HepG2 (cell line): ENCODE results near the gene KCNT1. TPM values are rescaled to one million over a fixed set of nuclear protein-coding genes. Genes with fewer than 3 reads are reported as not detected.

ENCODE experiments used
- ATAC-seq: fragments of 200-7000 bp; cut with Tn5 transposase; 3 replicates; pipeline ENCODE4 v1.9.1; 2020; ENCODE audit warnings: mild to moderate bottlenecking, moderate library complexity
- BruUV-seq: library from RNA; stranded (reverse); fragments of 400-500 nt; replicated peaks from 2 replicates; lab custom pipeline; 2021; lab: Mats Ljungman, UMichigan
- CTCF ChIA-PET: fragments of 300-600 bp; formaldehyde crosslinking; extraction: SDS; loops from one replicate; lab custom pipeline; 2021; ENCODE audit warnings: low total read pairs, inconsistent platforms, low intra/inter-chr PET ratio; lab: Yijun Ruan, JAX
- POLR2A ChIA-PET: fragments of 350-600 bp; sonication (Branson Sonifier 250); formaldehyde crosslinking; loops from one replicate; lab custom pipeline; 2020; ENCODE audit warnings: antibody characterized with exemption, inconsistent platforms; lab: Yijun Ruan, JAX
- DNase-seq: peaks from one replicate; pipeline ENCODE4 v3.0.0-alpha.2; 2015; ENCODE audit warnings: low spot score
- FAIRE-seq: peaks from 3 replicates; lab custom pipeline; 2011; peaks lifted over from hg19 to GRCh38; lab: Jason Lieb, UNC
- H2AFZ ChIP-seq: one replicate; pipeline ENCODE4 v1.6.1; 2011; ENCODE audit warnings: low read length, inconsistent platforms
- H3K27ac ChIP-seq: fragments of 300-600 bp; 3 replicates; pipeline ENCODE4 v1.8.0; 2011; ENCODE audit warnings: mixed run types, mild to moderate bottlenecking, mixed read lengths, low read length, inconsistent platforms; ENCODE audit not compliant: insufficient read depth; ENCODE audit errors: extremely low read length
- H3K27me3 ChIP-seq, 2 experiments: fragments of 200-600 bp in 1 of 2; 2 replicates in 1 of 2; 3 replicates in 1 of 2; pipeline versions ENCODE4 v1.6.0 to v1.8.0; 2011; ENCODE audit warnings: low read length in 2 of 2, mild to moderate bottlenecking in 2 of 2, moderate library complexity in 2 of 2, inconsistent platforms in 1 of 2; ENCODE audit not compliant: insufficient read depth in 2 of 2, control insufficient read depth in 1 of 2
- H3K36me3 ChIP-seq, 2 experiments: fragments of 200-600 bp in 1 of 2; replicated peaks in 1 of 2; 2 replicates in 1 of 2; 3 replicates in 1 of 2; pipeline versions ENCODE4 v1.5.1 to v1.8.0; 2011; ENCODE audit warnings: low read length in 2 of 2, inconsistent platforms in 1 of 2; ENCODE audit not compliant: insufficient read depth in 2 of 2, control insufficient read depth in 1 of 2
- H3K4me1 ChIP-seq: 2 replicates; pipeline ENCODE4 v1.5.1; 2012; ENCODE audit warnings: low read length, inconsistent platforms; ENCODE audit not compliant: insufficient read depth
- H3K4me2 ChIP-seq: 2 replicates; pipeline ENCODE4 v1.6.0; 2011; ENCODE audit warnings: low read depth, low read length, inconsistent platforms
- H3K4me3 ChIP-seq, 3 experiments: fragments of 200-600 bp in 1 of 3; sonication (generic), shearing (Covaris generic) in 1 of 3; replicated peaks in 1 of 3; 2 replicates each; pipeline ENCODE4 v1.5.1; 2011 to 2016; ENCODE audit warnings: low read length in 3 of 3, inconsistent platforms in 2 of 3, low read depth in 2 of 3, mild to moderate bottlenecking in 2 of 3, control low read depth in 1 of 3, mixed read lengths in 1 of 3; ENCODE audit not compliant: insufficient read depth in 1 of 3
- H3K79me2 ChIP-seq: one replicate; pipeline ENCODE4 v1.6.1; 2011; ENCODE audit warnings: low read length, inconsistent platforms; ENCODE audit not compliant: insufficient read depth
- H3K9ac ChIP-seq: 2 replicates; pipeline ENCODE4 v1.6.0; 2011; ENCODE audit warnings: mild to moderate bottlenecking, low read depth, low read length, inconsistent platforms; ENCODE audit not compliant: insufficient read depth
- H3K9me3 ChIP-seq: 2 replicates; pipeline ENCODE4 v1.5.1; 2012; ENCODE audit warnings: mild to moderate bottlenecking, low read length
- H4K20me1 ChIP-seq: 2 replicates; pipeline ENCODE4 v1.6.0; 2011; ENCODE audit warnings: inconsistent platforms, mild to moderate bottlenecking, low read length, moderate library complexity; ENCODE audit not compliant: insufficient read depth
- CCAR2 ChIP-seq: fragments of 200-400 bp; formaldehyde crosslinking; optimal IDR thresholded peaks from 2 replicates; pipeline ENCODE3; 2018; ENCODE audit warnings: low read depth, mild to moderate bottlenecking, low read length, moderate library complexity
- JARID2 ChIP-seq: sonication (generic); formaldehyde crosslinking; IDR thresholded peaks from 2 replicates; pipeline ENCODE4 v1.8.1; 2023; ENCODE audit warnings: missing genetic modification reagents, inconsistent platforms; ENCODE audit not compliant: insufficient replicate concordance
- KLF9 ChIP-seq: IDR thresholded peaks from 2 replicates; pipeline ENCODE4 v1.6.1; 2016; ENCODE audit warnings: low read depth
- MYNN ChIP-seq: sonication (generic); formaldehyde crosslinking; IDR thresholded peaks from 2 replicates; pipeline ENCODE4 v1.4.0; 2020; ENCODE audit warnings: mild to moderate bottlenecking, low read depth, missing genetic modification reagents
- SAP130 ChIP-seq: IDR thresholded peaks from 2 replicates; pipeline ENCODE4 v1.6.1; 2016; ENCODE audit warnings: low read depth
- ZC3H4 ChIP-seq: sonication (generic); formaldehyde crosslinking; IDR thresholded peaks from 2 replicates; pipeline ENCODE4 v1.4.0; 2020; ENCODE audit warnings: missing genetic modification reagents, borderline replicate concordance
- ZNF780A ChIP-seq: sonication (generic); formaldehyde crosslinking; IDR thresholded peaks from 2 replicates; pipeline ENCODE4 v1.8.0; 2022; ENCODE audit warnings: mild to moderate bottlenecking, missing genetic modification reagents, moderate library complexity
- WGBS: methylation state at CpG from one replicate; pipeline ENCODE4 v1.1.6; 2017; ENCODE audit warnings: low lambda C conversion rate; 5-methylcytosine and 5-hydroxymethylcytosine counted together
- in situ Hi-C: cut with HindIII; loops from 2 replicates; pipeline ENCODE4 v1.10.0; 2017; ENCODE audit warnings: low pct_unique_long_range_greater_than_20kb; ENCODE audit not compliant: extremely low pct_ligation_motif_present
- intact Hi-C: fragments of 100-400 bp; cut with micrococcal nuclease; formaldehyde crosslinking; loops from one replicate; pipeline ENCODE4 v1.10.0; 2022; ENCODE audit not compliant: unreplicated experiment
- polyA plus RNA-seq, 8 experiments: library from polyadenylated mRNA; depleted of rRNA in 3 of 8; stranded (reverse) in 7 of 8; unstranded in 1 of 8; fragments of >200 nt; fragmentation: Illumina TruSeq in 4 of 8; extraction: Trizol in 4 of 8; gene quantifications; 2 replicates each; pipeline versions ENCODE4 v1.2.1 to v1.2.3, GENCODE V29; 2011 to 2016; ENCODE audit warnings: low read depth in 4 of 8, missing spikeins in 1 of 8, mixed read lengths in 1 of 8; ENCODE audit not compliant: insufficient read depth in 1 of 8
- total RNA-seq, 5 experiments: library from RNA; depleted of rRNA; stranded (reverse); fragments of >200 nt; fragmentation: Illumina TruSeq; extraction: Trizol; gene quantifications; 2 replicates each; pipeline ENCODE4 v1.2.3, GENCODE V29; 2016; ENCODE audit warnings: low read depth in 1 of 5
- TF ChIP-seq, protein P1 (sequence below): sonication (generic); formaldehyde crosslinking; IDR thresholded peaks from 2 replicates; pipeline ENCODE4 v1.4.0; 2020; ENCODE audit warnings: missing genetic modification reagents, borderline replicate concordance
- TF ChIP-seq, protein P2 (sequence below), 2 experiments: sonication (generic) in 1 of 2; formaldehyde crosslinking in 1 of 2; IDR thresholded peaks; 2 replicates each; pipeline versions ENCODE4 v1.6.1 to v1.9.0; 2014 to 2022; ENCODE audit warnings: antibody characterized with exemption in 1 of 2, borderline replicate concordance in 1 of 2, inconsistent platforms in 1 of 2, low read depth in 1 of 2, missing genetic modification reagents in 1 of 2

The KCNT1 gene
- total and polyA plus RNA-seq, 2 of the 13 experiments (the other 11 are each of a cell fraction or from before 2014, with no cell fraction given) = not detected

DNA sequence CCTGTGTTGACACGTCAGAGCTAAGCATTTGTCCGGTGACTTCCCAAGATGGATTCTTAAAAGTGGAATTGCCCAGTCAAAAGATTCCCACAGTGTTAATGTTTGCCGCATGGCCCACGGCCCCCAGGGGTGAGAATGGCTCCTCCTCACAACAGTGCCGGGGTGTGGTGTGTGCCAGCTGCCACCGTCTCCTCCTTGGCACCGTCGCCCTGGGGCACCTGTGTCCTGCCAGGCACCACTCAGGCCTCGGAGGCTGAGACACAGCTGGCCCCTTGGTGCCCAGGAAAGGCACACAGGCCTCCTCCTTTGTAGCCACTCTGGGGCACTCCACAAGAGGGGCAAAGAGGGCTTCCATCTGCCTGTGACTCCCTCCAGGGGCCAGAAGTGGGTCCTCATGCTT lies 4.3 kb downstream of the KCNT1 start (continued):
- TF ChIP-seq, protein P1, sequence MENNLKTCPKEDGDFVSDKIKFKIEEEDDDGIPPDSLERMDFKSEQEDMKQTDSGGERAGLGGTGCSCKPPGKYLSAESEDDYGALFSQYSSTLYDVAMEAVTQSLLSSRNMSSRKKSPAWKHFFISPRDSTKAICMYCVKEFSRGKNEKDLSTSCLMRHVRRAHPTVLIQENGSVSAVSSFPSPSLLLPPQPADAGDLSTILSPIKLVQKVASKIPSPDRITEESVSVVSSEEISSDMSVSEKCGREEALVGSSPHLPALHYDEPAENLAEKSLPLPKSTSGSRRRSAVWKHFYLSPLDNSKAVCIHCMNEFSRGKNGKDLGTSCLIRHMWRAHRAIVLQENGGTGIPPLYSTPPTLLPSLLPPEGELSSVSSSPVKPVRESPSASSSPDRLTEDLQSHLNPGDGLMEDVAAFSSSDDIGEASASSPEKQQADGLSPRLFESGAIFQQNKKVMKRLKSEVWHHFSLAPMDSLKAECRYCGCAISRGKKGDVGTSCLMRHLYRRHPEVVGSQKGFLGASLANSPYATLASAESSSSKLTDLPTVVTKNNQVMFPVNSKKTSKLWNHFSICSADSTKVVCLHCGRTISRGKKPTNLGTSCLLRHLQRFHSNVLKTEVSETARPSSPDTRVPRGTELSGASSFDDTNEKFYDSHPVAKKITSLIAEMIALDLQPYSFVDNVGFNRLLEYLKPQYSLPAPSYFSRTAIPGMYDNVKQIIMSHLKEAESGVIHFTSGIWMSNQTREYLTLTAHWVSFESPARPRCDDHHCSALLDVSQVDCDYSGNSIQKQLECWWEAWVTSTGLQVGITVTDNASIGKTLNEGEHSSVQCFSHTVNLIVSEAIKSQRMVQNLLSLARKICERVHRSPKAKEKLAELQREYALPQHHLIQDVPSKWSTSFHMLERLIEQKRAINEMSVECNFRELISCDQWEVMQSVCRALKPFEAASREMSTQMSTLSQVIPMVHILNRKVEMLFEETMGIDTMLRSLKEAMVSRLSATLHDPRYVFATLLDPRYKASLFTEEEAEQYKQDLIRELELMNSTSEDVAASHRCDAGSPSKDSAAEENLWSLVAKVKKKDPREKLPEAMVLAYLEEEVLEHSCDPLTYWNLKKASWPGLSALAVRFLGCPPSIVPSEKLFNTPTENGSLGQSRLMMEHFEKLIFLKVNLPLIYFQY = no peak

DNA sequence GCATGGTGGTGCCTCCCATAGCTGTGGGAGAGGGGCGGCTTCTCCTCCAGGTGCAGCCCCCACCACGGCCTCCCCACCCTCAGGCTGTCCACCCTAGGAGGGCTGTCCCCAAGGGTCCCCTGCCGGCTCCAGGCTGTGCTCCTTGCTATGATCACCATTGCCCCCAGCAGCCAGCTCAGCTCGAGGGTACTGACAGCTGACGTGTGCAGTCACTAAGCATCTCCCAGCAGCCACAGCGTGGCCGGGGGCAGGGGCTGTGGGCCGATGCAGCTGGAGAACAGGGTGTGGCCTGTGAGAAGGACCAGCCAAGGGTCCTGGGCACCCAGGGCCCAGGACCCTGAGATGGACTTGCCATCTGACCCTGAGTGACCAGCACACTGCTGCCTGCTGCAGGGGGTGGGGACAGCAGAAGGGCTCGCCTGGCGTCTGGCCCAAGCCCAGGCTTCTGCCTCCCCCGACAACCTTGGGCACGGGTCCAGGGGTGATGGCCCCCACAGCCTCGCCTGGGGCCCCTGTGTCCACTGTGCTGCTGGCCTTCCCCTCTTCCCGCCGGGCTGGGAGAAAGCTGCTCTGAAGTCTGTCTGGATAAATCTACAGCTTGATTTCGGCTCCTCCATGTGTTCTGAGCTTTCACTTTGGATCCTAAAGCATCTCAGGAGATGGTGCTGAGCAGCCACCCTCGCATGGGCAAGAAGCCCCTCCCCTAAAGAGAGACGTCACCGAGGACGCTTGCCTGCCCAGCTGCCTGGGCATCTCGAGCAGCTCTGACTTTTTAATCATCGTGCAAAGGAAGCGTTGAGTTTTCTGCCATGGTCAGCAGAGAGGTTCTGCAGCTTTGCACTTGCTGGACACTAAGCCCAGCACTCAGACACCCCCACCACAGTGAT lies 5.5 kb downstream of the KCNT1 start:
- no peak for DNase-seq
- no peak for FAIRE-seq
- WGBS = 80% methylated on average over 1 of the region's 23 CpGs
- H3K9me3 ChIP-seq = no peaks in the 10 kb centered on the region
- in situ Hi-C loops = no loop called here
- CTCF ChIA-PET = no interaction called here
- intact Hi-C loops = no loop called here
- H3K9ac ChIP-seq = no peak overlapping the region
- H3K79me2 ChIP-seq = no peaks in the 10 kb centered on the region
- no peaks in the 10 kb centered on the region for H3K4me1 ChIP-seq
- H3K4me2 ChIP-seq = no peak overlapping the region
- H3K36me3 ChIP-seq = no peaks in the 10 kb centered on the region
- no peak overlapping the region for H2AFZ ChIP-seq
- ATAC-seq = no peak
- no peak overlapping the region for H3K27ac ChIP-seq
- BruUV-seq = no TSS peak
- POLR2A ChIA-PET = no interaction called here
- H3K4me3 ChIP-seq = no peak overlapping the region
- peaks cover 7 to 72% of the 10 kb centered on the region in 2 experiments; a peak in 4 of 5 replicates for H3K27me3 ChIP-seq
- no peaks in the 10 kb centered on the region for H4K20me1 ChIP-seq
- TF ChIP-seq, protein P2, sequence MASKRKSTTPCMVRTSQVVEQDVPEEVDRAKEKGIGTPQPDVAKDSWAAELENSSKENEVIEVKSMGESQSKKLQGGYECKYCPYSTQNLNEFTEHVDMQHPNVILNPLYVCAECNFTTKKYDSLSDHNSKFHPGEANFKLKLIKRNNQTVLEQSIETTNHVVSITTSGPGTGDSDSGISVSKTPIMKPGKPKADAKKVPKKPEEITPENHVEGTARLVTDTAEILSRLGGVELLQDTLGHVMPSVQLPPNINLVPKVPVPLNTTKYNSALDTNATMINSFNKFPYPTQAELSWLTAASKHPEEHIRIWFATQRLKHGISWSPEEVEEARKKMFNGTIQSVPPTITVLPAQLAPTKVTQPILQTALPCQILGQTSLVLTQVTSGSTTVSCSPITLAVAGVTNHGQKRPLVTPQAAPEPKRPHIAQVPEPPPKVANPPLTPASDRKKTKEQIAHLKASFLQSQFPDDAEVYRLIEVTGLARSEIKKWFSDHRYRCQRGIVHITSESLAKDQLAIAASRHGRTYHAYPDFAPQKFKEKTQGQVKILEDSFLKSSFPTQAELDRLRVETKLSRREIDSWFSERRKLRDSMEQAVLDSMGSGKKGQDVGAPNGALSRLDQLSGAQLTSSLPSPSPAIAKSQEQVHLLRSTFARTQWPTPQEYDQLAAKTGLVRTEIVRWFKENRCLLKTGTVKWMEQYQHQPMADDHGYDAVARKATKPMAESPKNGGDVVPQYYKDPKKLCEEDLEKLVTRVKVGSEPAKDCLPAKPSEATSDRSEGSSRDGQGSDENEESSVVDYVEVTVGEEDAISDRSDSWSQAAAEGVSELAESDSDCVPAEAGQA (IDR thresholded peaks at IDR 0.05; ENCODE audit: low read depth) = no peak
- TF ChIP-seq, protein P2 (CRISPR knock-in tag; IDR thresholded peaks at IDR 0.05; ENCODE audit: borderline replicate concordance) = no peak
- TF ChIP-seq JARID2 (CRISPR knock-in tag) (no peak), CCAR2 (no peak), KLF9 (CRISPR knock-in tag) (no peak), ZC3H4 (CRISPR knock-in tag) (no peak), ZNF780A (CRISPR knock-in tag) (no peak), MYNN (CRISPR knock-in tag) (no peak), SAP130 (no peak)
